Keratinocyte (primary cell): ENCODE measurements around the gene RXRA. TPM values are rescaled to one million over a fixed set of nuclear protein-coding genes. Genes with fewer than 3 reads are reported as not detected.

Experiments used
- DNase-seq: peaks from one replicate; pipeline ENCODE4 v3.0.0-alpha.2; 2011; ENCODE audit warnings: low read depth, missing footprints, low spot score
- FAIRE-seq: peaks from 2 replicates; lab custom pipeline; 2011; peaks lifted over from hg19 to GRCh38; lab: Jason Lieb, UNC
- H2AFZ ChIP-seq: 2 replicates; pipeline ENCODE4 v1.6.0; 2012; ENCODE audit warnings: low read length, control low read depth, inconsistent platforms; ENCODE audit not compliant: control insufficient read depth
- H3K27ac ChIP-seq: 2 replicates; pipeline ENCODE4 v1.5.1; 2011; ENCODE audit warnings: low read length; ENCODE audit not compliant: control insufficient read depth, insufficient read depth
- H3K27me3 ChIP-seq: 3 replicates; pipeline ENCODE4 v1.6.0; 2011; ENCODE audit warnings: low read length; ENCODE audit not compliant: control insufficient read depth, insufficient read depth; ENCODE audit errors: extremely low read depth
- H3K36me3 ChIP-seq, 2 experiments: 2 replicates in 1 of 2; 3 replicates in 1 of 2; pipeline ENCODE4 v1.5.1; 2011; ENCODE audit warnings: low read length in 2 of 2, mild to moderate bottlenecking in 1 of 2; ENCODE audit not compliant: control insufficient read depth in 2 of 2, insufficient read depth in 2 of 2; ENCODE audit errors: extremely low read depth in 1 of 2
- H3K4me1 ChIP-seq: 3 replicates; pipeline ENCODE4 v1.5.1; 2011; ENCODE audit warnings: low read length; ENCODE audit not compliant: control insufficient read depth, insufficient read depth; ENCODE audit errors: extremely low read depth
- H3K4me2 ChIP-seq: 3 replicates; pipeline ENCODE4 v1.6.0; 2011; ENCODE audit warnings: low read depth, low read length; ENCODE audit not compliant: control insufficient read depth, insufficient read depth; ENCODE audit errors: extremely low read depth
- H3K4me3 ChIP-seq, 3 experiments: fragments of 200-600 bp in 1 of 3; sonication (generic) in 1 of 3; 2 replicates in 2 of 3; 3 replicates in 1 of 3; pipeline ENCODE4 v1.5.1; 2011 to 2016; ENCODE audit warnings: low read length in 3 of 3, mild to moderate bottlenecking in 3 of 3, control low read depth in 2 of 3, inconsistent platforms in 1 of 3, low read depth in 1 of 3, mixed read lengths in 1 of 3, mixed run types in 1 of 3, moderate library complexity in 1 of 3; ENCODE audit not compliant: control insufficient read depth in 2 of 3, insufficient read depth in 2 of 3; ENCODE audit errors: extremely low read depth in 1 of 3
- H3K79me2 ChIP-seq: 2 replicates; pipeline ENCODE4 v1.6.0; 2012; ENCODE audit warnings: low read length; ENCODE audit not compliant: control insufficient read depth, insufficient read depth
- H3K9ac ChIP-seq: 3 replicates; pipeline ENCODE4 v1.6.0; 2011; ENCODE audit warnings: low read length; ENCODE audit not compliant: control insufficient read depth, insufficient read depth; ENCODE audit errors: extremely low read depth
- H3K9me1 ChIP-seq: 3 replicates; pipeline ENCODE4 v1.6.0; 2011; ENCODE audit warnings: low read length; ENCODE audit not compliant: control insufficient read depth, insufficient read depth; ENCODE audit errors: extremely low read depth
- H3K9me3 ChIP-seq: 2 replicates; pipeline ENCODE4 v1.5.1; 2012; ENCODE audit warnings: low read depth, low read length; ENCODE audit not compliant: control insufficient read depth
- H4K20me1 ChIP-seq: 3 replicates; pipeline ENCODE4 v1.6.0; 2011; ENCODE audit warnings: low read length; ENCODE audit not compliant: control insufficient read depth, insufficient read depth; ENCODE audit errors: extremely low read depth
- EZH2 ChIP-seq: IDR thresholded peaks from one replicate; pipeline ENCODE4 v1.6.1; 2012; ENCODE audit warnings: inconsistent platforms, mild to moderate bottlenecking, low read length, moderate library complexity
- dilution Hi-C: fragments of 300-500 bp; cut with MboI; formaldehyde crosslinking; loops from one replicate; pipeline ENCODE4 v1.7.0; 2020; ENCODE audit warnings: low sequenced_read_pairs; ENCODE audit not compliant: extremely low pct_ligation_motif_present
- polyA plus RNA-seq, 5 experiments: library from polyadenylated mRNA; depleted of rRNA in 3 of 5; stranded (reverse) in 3 of 5; stranded (forward) in 1 of 5; unstranded in 1 of 5; fragments of >200 nt; gene quantifications; 1 replicate in 1 of 5; 2 replicates in 3 of 5; 3 replicates in 1 of 5; pipeline versions ENCODE4 v1.2.1 to v1.2.3, GENCODE V29; 2011 to 2012; ENCODE audit warnings: missing spikeins in 2 of 5, low read depth in 1 of 5, low replicate concordance in 1 of 5
- TF ChIP-seq, protein P1 (sequence below), 3 experiments: IDR thresholded peaks in 1 of 3; conservative IDR thresholded peaks in 1 of 3; optimal IDR thresholded peaks in 1 of 3; 2 replicates in 2 of 3; 3 replicates in 1 of 3; pipeline versions ENCODE3 to v1.5.1; 2011; ENCODE audit warnings: low read length in 3 of 3, mild to moderate bottlenecking in 3 of 3, moderate library complexity in 2 of 3, control low read depth in 1 of 3, inconsistent platforms in 1 of 3; ENCODE audit not compliant: insufficient read depth in 2 of 3; ENCODE audit errors: extremely low read depth in 1 of 3

Gene RXRA
- polyA plus RNA-seq, 1 donor (not counting 4 experiments of a cell fraction or from before 2014, with no cell fraction given), result 9.7 TPM

GRCh38 chr9:134462318-134462717, 136.1 kb downstream of the RXRA start:
- H3K9ac ChIP-seq, result no peak overlapping the region
- H4K20me1 ChIP-seq, result no peaks in the 10 kb centered on the region
- H3K4me1 ChIP-seq, result no peaks in the 10 kb centered on the region
- H3K79me2 ChIP-seq, result no peaks in the 10 kb centered on the region
- H3K27me3 ChIP-seq, result peaks cover 11% of the 10 kb centered on the region
- H3K9me3 ChIP-seq, result peaks cover 3% of the 10 kb centered on the region
- no peaks in the 10 kb centered on the region for H3K9me1 ChIP-seq
- TF ChIP-seq, protein P1, sequence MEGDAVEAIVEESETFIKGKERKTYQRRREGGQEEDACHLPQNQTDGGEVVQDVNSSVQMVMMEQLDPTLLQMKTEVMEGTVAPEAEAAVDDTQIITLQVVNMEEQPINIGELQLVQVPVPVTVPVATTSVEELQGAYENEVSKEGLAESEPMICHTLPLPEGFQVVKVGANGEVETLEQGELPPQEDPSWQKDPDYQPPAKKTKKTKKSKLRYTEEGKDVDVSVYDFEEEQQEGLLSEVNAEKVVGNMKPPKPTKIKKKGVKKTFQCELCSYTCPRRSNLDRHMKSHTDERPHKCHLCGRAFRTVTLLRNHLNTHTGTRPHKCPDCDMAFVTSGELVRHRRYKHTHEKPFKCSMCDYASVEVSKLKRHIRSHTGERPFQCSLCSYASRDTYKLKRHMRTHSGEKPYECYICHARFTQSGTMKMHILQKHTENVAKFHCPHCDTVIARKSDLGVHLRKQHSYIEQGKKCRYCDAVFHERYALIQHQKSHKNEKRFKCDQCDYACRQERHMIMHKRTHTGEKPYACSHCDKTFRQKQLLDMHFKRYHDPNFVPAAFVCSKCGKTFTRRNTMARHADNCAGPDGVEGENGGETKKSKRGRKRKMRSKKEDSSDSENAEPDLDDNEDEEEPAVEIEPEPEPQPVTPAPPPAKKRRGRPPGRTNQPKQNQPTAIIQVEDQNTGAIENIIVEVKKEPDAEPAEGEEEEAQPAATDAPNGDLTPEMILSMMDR (optimal IDR thresholded peaks at IDR 0.05 in 1 of 3, IDR thresholded peaks at IDR 0.05 in 1 of 3, conservative IDR thresholded peaks at IDR 0.05 in 1 of 3; ENCODE audit: extremely low read depth in 1 of 3, insufficient read depth in 2 of 3, low read length in 3 of 3), result no peak
- no peak for TF ChIP-seq EZH2
- no peak overlapping the region for H2AFZ ChIP-seq
- H3K27ac ChIP-seq, result no peak overlapping the region
- dilution Hi-C loops, result no loop called here
- no peak overlapping the region for H3K4me2 ChIP-seq
- H3K36me3 ChIP-seq, result no peaks in the 10 kb centered on the region
- no peak for FAIRE-seq
- no peak for DNase-seq
- H3K4me3 ChIP-seq, result no peak overlapping the region

GRCh38 chr9:134463280-134463679, 137.0 kb downstream of the RXRA start:
- Histone ChIP-seq H3K9ac (no peak overlapping the region), H2AFZ (no peak overlapping the region), H3K9me3 (peaks cover 3% of the 10 kb centered on the region), H3K9me1 (no peaks in the 10 kb centered on the region), H3K4me3 (no peak overlapping the region), H3K79me2 (no peaks in the 10 kb centered on the region), H3K4me2 (no peak overlapping the region), H4K20me1 (no peaks in the 10 kb centered on the region), H3K27ac (no peak overlapping the region), H3K4me1 (no peaks in the 10 kb centered on the region), H3K36me3 (no peaks in the 10 kb centered on the region), H3K27me3 (peaks cover 13% of the 10 kb centered on the region)
- TF ChIP-seq, protein P1 (optimal IDR thresholded peaks at IDR 0.05 in 1 of 3, IDR thresholded peaks at IDR 0.05 in 1 of 3, conservative IDR thresholded peaks at IDR 0.05 in 1 of 3; ENCODE audit: extremely low read depth in 1 of 3, insufficient read depth in 2 of 3, low read length in 3 of 3), result no peak
- no peak for TF ChIP-seq EZH2
- no peak for DNase-seq
- FAIRE-seq, result no peak
- dilution Hi-C loops, result no loop called here
